ENCODE measurements around the gene CES2. TPM values are rescaled to one million over a fixed set of nuclear protein-coding genes. Genes with fewer than 3 reads are reported as not detected.

CES2 gene
- total RNA-seq, 1 experiment from 2014 or later: 35.4 TPM

- no peak overlapping the region for H3K4me2 ChIP-seq (ENCODE audit: low read length)
- DNase-seq (ENCODE audit: low read depth, low spot score): no peak
- H3K9me3 ChIP-seq (ENCODE audit: control insufficient read depth in 1 of 2, insufficient read depth in 1 of 2, low read depth in 1 of 2, low read length in 2 of 2): no peaks in the 10 kb centered on the region
- intact Hi-C loops (cut with micrococcal nuclease): no loop called here
- no peak overlapping the region for H3K4me3 ChIP-seq (replicated peaks in 1 of 2; ENCODE audit: low read depth in 1 of 2, low read length in 2 of 2)
- no peaks in the 10 kb centered on the region for H4K20me1 ChIP-seq (ENCODE audit: insufficient read depth)
- peaks cover 29 to 33% of the 10 kb centered on the region in 2 experiments; a peak in 3 of 4 replicates for H3K36me3 ChIP-seq (ENCODE audit: control insufficient read depth in 1 of 2, insufficient read depth in 2 of 2, low read length in 2 of 2)
- no peaks in the 10 kb centered on the region for H3K9me2 ChIP-seq (ENCODE audit: insufficient read depth)
- TF ChIP-seq TCF7L2 (IDR thresholded peaks at IDR 0.05; ENCODE audit: borderline replicate concordance, extremely low read depth, insufficient read depth, insufficient read length) (no peak), CBX3 (IDR thresholded peaks at IDR 0.05; ENCODE audit: low read depth) (no peak), EZH2 (IDR thresholded peaks at IDR 0.05) (no peak), FOSL1 (IDR thresholded peaks at IDR 0.05; ENCODE audit: low read depth) (no peak), ZBTB33 (IDR thresholded peaks at IDR 0.05; ENCODE audit: extremely low read depth, insufficient replicate concordance, low read length) (no peak), SRF (IDR thresholded peaks at IDR 0.05; ENCODE audit: low read depth) (no peak), CEBPB (IDR thresholded peaks at IDR 0.05; ENCODE audit: low read depth) (no peak), CTCF (IDR thresholded peaks at IDR 0.05 in 2 of 3, conservative IDR thresholded peaks at IDR 0.05 in 1 of 3; ENCODE audit: borderline replicate concordance in 1 of 3, insufficient read depth in 1 of 3, low read depth in 2 of 3, low read length in 2 of 3) (no peak), REST (IDR thresholded peaks at IDR 0.05; ENCODE audit: low read depth) (no peak), SP1 (IDR thresholded peaks at IDR 0.05; ENCODE audit: low read depth) (no peak), SIN3A (IDR thresholded peaks at IDR 0.05; ENCODE audit: low read depth) (no peak)
- H3K9ac ChIP-seq (ENCODE audit: low read length): no peak overlapping the region
- no peak overlapping the region for H3K27ac ChIP-seq (ENCODE audit: low read depth, low read length)
- H2AFZ ChIP-seq (ENCODE audit: low read depth, low read length, poor library complexity, severe bottlenecking): no peak overlapping the region
- POLR2A ChIA-PET: no interaction called here
- ATAC-seq: no peak
- CTCF ChIA-PET: interaction anchor here (1.2 kb wide), 1 partner anchor 23 kb away, joined by 3 read pairs; the partner anchor contains the start of gene CES3
- peaks cover 0 to 21% of the 10 kb centered on the region in 2 experiments; a peak in 3 of 4 replicates for H3K4me1 ChIP-seq (ENCODE audit: control insufficient read depth in 1 of 2, insufficient read depth in 2 of 2, low read length in 2 of 2)
- no peaks in the 10 kb centered on the region for H3K27me3 ChIP-seq (ENCODE audit: insufficient read depth, low read length)
- H3K79me2 ChIP-seq (ENCODE audit: insufficient read depth, low read length): peaks cover 53% of the 10 kb centered on the region
- RAD21 ChIA-PET (ENCODE audit: low non-redundant PET in 1 of 2, low total read pairs in 2 of 2, uncharacterized antibody in 2 of 2, unreplicated experiment in 2 of 2): no interaction called here
- no TSS peak for BruUV-seq (replicated peaks)
These were observed 2.5 kb downstream of the CES2 start for GRCh38 chr16:66937725-66938337.

All from HCT116 (cell line).